SH-SY5Y (cell line): ENCODE data around the gene TOLLIP.

ENCODE experiments used
- GATA2 ChIP-seq: IDR thresholded peaks from 2 replicates; pipeline ENCODE4 v1.6.1; 2011; ENCODE audit warnings: mild to moderate bottlenecking, low read depth, low read length
- GATA3 ChIP-seq: IDR thresholded peaks from 2 replicates; pipeline ENCODE4 v1.6.1; 2011; ENCODE audit warnings: low read depth, mild to moderate bottlenecking, low read length, moderate library complexity

- no peak for TF ChIP-seq GATA2
- no peak for TF ChIP-seq GATA3
Observed at GRCh38 chr11:1225386-1226225, 83.8 kb downstream of the TOLLIP start.
